ENCODE measurements around the gene HS3ST6.
"Not testable (repeated sequence)": the region's sequence is repeated elsewhere in the genome, so short reads cannot be mapped to it uniquely, and the experiment has no call there.

The HS3ST6 gene

GRCh38 chr16:1907226-1907860, 10.9 kb downstream of the HS3ST6 start:
- DNase-seq (ENCODE audit: low read depth, low spot score) = no peak

GRCh38 chr16:1906846-1907165, 11.4 kb downstream of the HS3ST6 start:
- DNase-seq (ENCODE audit: low read depth, low spot score) = no peak

- DNase-seq (ENCODE audit: low read depth, low spot score) = no peak
Observed at GRCh38 chr16:1906055-1906845, 12.0 kb downstream of the HS3ST6 start.

- no peak for DNase-seq (ENCODE audit: low read depth, low spot score)
Observed at GRCh38 chr16:1903845-1904840, 14.1 kb downstream of the HS3ST6 start.

GRCh38 chr16:1903220-1903574, 15.0 kb downstream of the HS3ST6 start:
- DNase-seq (ENCODE audit: low read depth, low spot score) = peak; percentile 53

GRCh38 chr16:1902547-1903219, 15.5 kb downstream of the HS3ST6 start:
- no peak for DNase-seq (ENCODE audit: low read depth, low spot score)

GRCh38 chr16:1900452-1900774, 17.8 kb downstream of the HS3ST6 start:
- no peak for DNase-seq (ENCODE audit: low read depth, low spot score)

- DNase-seq (ENCODE audit: low read depth, low spot score) = no peak
Observed at GRCh38 chr16:1899641-1900451, 18.4 kb downstream of the HS3ST6 start.

GRCh38 chr16:1897692-1898091, 20.5 kb downstream of the HS3ST6 start:
- DNase-seq (ENCODE audit: low read depth, low spot score) = not testable (repeated sequence)

- no peak for DNase-seq (ENCODE audit: low read depth, low spot score)
Observed at GRCh38 chr16:1895949-1896675, 22.1 kb downstream of the HS3ST6 start.

- no peak for DNase-seq (ENCODE audit: low read depth, low spot score)
Observed at GRCh38 chr16:1895068-1895467, 23.1 kb downstream of the HS3ST6 start.

GRCh38 chr16:1890708-1891050, 27.5 kb downstream of the HS3ST6 start:
- no peak for DNase-seq (ENCODE audit: low read depth, low spot score)

- DNase-seq (ENCODE audit: low read depth, low spot score) = no peak
Observed at GRCh38 chr16:1890024-1890707, 28.0 kb downstream of the HS3ST6 start.

GRCh38 chr16:1887711-1888354, 30.4 kb downstream of the HS3ST6 start:
- DNase-seq (ENCODE audit: low read depth, low spot score) = peak; percentile 9

GRCh38 chr16:1884889-1885288, 33.3 kb downstream of the HS3ST6 start:
- DNase-seq (ENCODE audit: low read depth, low spot score) = no peak

- no peak for DNase-seq (ENCODE audit: low read depth, low spot score)
Observed at GRCh38 chr16:1884155-1884760, 34.0 kb downstream of the HS3ST6 start.

- not testable (repeated sequence) for DNase-seq (ENCODE audit: low read depth, low spot score)
Observed at GRCh38 chr16:1881172-1881571, 37.0 kb downstream of the HS3ST6 start.

GRCh38 chr16:1879477-1879876, 38.7 kb downstream of the HS3ST6 start:
- DNase-seq (ENCODE audit: low read depth, low spot score) = no peak

- no peak for DNase-seq (ENCODE audit: low read depth, low spot score)
Observed at GRCh38 chr16:1878256-1878655, 40.0 kb downstream of the HS3ST6 start.
